ENCODE measurements around the gene F2R. TPM values are rescaled to one million over a fixed set of nuclear protein-coding genes. Genes with fewer than 3 reads are reported as not detected.

F2R gene
- total and polyA plus RNA-seq, 9 donors: 1.7 to 28.5 (median 4.9) TPM

GRCh38 chr5:76717222-76718083, 1.5 kb downstream of the F2R start:
- intact Hi-C loops (cut with DNase I): no loop called here
- H3K4me1 ChIP-seq (ENCODE audit: insufficient read depth): no peaks in the 10 kb centered on the region
- no peak for TF ChIP-seq CTCF (IDR thresholded peaks at IDR 0.05)
- no peak for TF ChIP-seq POLR2A (IDR thresholded peaks at IDR 0.05)
- no peak for TF ChIP-seq EP300 (IDR thresholded peaks at IDR 0.05)
- 74 to 82% (median 79%) methylated on average over 11 of the region's 11 CpGs for WGBS, 3 donors
- no peaks in the 10 kb centered on the region for H3K9me3 ChIP-seq
- H3K36me3 ChIP-seq: no peaks in the 10 kb centered on the region
- no peak overlapping the region for H3K27ac ChIP-seq
- no peak overlapping the region for H3K4me3 ChIP-seq
- H3K27me3 ChIP-seq: no peaks in the 10 kb centered on the region
- DNase-seq: no peak

- no peak for DNase-seq
- intact Hi-C loops (cut with DNase I): no loop called here
- TF ChIP-seq EP300 (IDR thresholded peaks at IDR 0.05) (no peak), POLR2A (IDR thresholded peaks at IDR 0.05) (no peak), CTCF (IDR thresholded peaks at IDR 0.05) (no peak)
- Histone ChIP-seq H3K4me3 (no peak overlapping the region), H3K27ac (no peak overlapping the region), H3K9me3 (no peaks in the 10 kb centered on the region), H3K27me3 (no peaks in the 10 kb centered on the region), H3K4me1 (ENCODE audit: insufficient read depth) (no peaks in the 10 kb centered on the region), H3K36me3 (no peaks in the 10 kb centered on the region)
- 76 to 89% (median 84%) methylated on average over 5 of the region's 5 CpGs for WGBS, 3 donors
Measured at GRCh38 chr5:76718381-76718832, 2.5 kb downstream of the F2R start.

GRCh38 chr5:76718880-76719279, 3.0 kb downstream of the F2R start:
- Histone ChIP-seq H3K36me3 (no peaks in the 10 kb centered on the region), H3K4me1 (ENCODE audit: insufficient read depth) (no peaks in the 10 kb centered on the region), H3K4me3 (no peak overlapping the region), H3K27me3 (no peaks in the 10 kb centered on the region), H3K9me3 (no peaks in the 10 kb centered on the region), H3K27ac (no peak overlapping the region)
- intact Hi-C loops (cut with DNase I): no loop called here
- DNase-seq: no peak
- 91 to 94% (median 94%) methylated on average over 4 of the region's 4 CpGs for WGBS, 3 donors
- TF ChIP-seq CTCF (IDR thresholded peaks at IDR 0.05) (no peak), POLR2A (IDR thresholded peaks at IDR 0.05) (no peak), EP300 (IDR thresholded peaks at IDR 0.05) (no peak)

GRCh38 chr5:76720988-76721569, 5.2 kb downstream of the F2R start:
- no peak for DNase-seq
- Histone ChIP-seq H3K36me3 (no peaks in the 10 kb centered on the region), H3K27ac (no peak overlapping the region), H3K27me3 (no peaks in the 10 kb centered on the region), H3K4me1 (ENCODE audit: insufficient read depth) (no peaks in the 10 kb centered on the region), H3K4me3 (no peak overlapping the region), H3K9me3 (no peaks in the 10 kb centered on the region)
- intact Hi-C loops (cut with DNase I): no loop called here
- WGBS, 3 donors: 61 to 67% (median 64%) methylated on average over 10 of the region's 10 CpGs
- TF ChIP-seq CTCF (IDR thresholded peaks at IDR 0.05): no peak
- no peak for TF ChIP-seq EP300 (IDR thresholded peaks at IDR 0.05)
- TF ChIP-seq POLR2A (IDR thresholded peaks at IDR 0.05): no peak
